Left ventricle myocardium inferior (tissue), 1 donor: Measurements from ENCODE around the gene HPCAL1. TPM values are rescaled to one million over a fixed set of nuclear protein-coding genes. Genes with fewer than 3 reads are reported as not detected.

ENCODE experiments used
- DNase-seq: peaks from one replicate; pipeline ENCODE4 v3.0.0-alpha.2; 2020
- H3K27ac ChIP-seq: fragments of 200-600 bp; replicated peaks from 2 replicates; pipeline ENCODE4 v1.8.0; 2021
- H3K27me3 ChIP-seq: fragments of 200-600 bp; 2 replicates; pipeline ENCODE4 v1.8.0; 2021; ENCODE audit warnings: low read depth
- H3K36me3 ChIP-seq: fragments of 200-600 bp; 2 replicates; pipeline ENCODE4 v1.8.0; 2021
- H3K4me1 ChIP-seq: fragments of 200-600 bp; 2 replicates; pipeline ENCODE4 v1.8.0; 2021
- H3K4me3 ChIP-seq: fragments of 200-600 bp; 2 replicates; pipeline ENCODE4 v1.8.0; 2021; ENCODE audit warnings: mild to moderate bottlenecking, moderate library complexity
- H3K9me3 ChIP-seq: fragments of 200-600 bp; replicated peaks from 2 replicates; pipeline ENCODE4 v1.8.0; 2021
- CTCF ChIP-seq: fragments of 200-600 bp; IDR thresholded peaks from 2 replicates; pipeline ENCODE4 v1.8.0; 2021; ENCODE audit warnings: antibody characterized with exemption, mild to moderate bottlenecking, borderline replicate concordance
- intact Hi-C: fragments of 100-400 bp; cut with micrococcal nuclease; formaldehyde crosslinking; loops from one replicate; pipeline ENCODE4 v1.11.0; 2022
- total RNA-seq: library from RNA; stranded (reverse); fragmentation: NEBNext Ultra II Directional; extraction: Animal tissue kit (Norgen Biotek cat#: 25700); gene quantifications from one replicate; pipeline ENCODE4 v1.2.1, GENCODE V29; 2021
- donor health status: DM: no; HTN: yes; CAD: no; lungs with severe emphysema.

Gene HPCAL1
- total RNA-seq, 1 donor from 2014 or later, result 29.4 TPM

GRCh38 chr2:10343658-10344057, 41.0 kb downstream of the HPCAL1 start:
- Histone ChIP-seq H3K36me3 (no peaks in the 10 kb centered on the region), H3K9me3 (no peaks in the 10 kb centered on the region), H3K27me3 (no peaks in the 10 kb centered on the region), H3K27ac (no peak overlapping the region), H3K4me1 (peaks cover 65% of the 10 kb centered on the region), H3K4me3 (no peak overlapping the region)
- DNase-seq, result no peak
- intact Hi-C loops, result no loop called here
- no peak for TF ChIP-seq CTCF

- Histone ChIP-seq H3K4me3 (no peak overlapping the region), H3K36me3 (no peaks in the 10 kb centered on the region), H3K27me3 (no peaks in the 10 kb centered on the region), H3K27ac (no peak overlapping the region), H3K4me1 (peaks cover 65% of the 10 kb centered on the region), H3K9me3 (no peaks in the 10 kb centered on the region)
- intact Hi-C loops, result no loop called here
- DNase-seq, result no peak
- TF ChIP-seq CTCF, result no peak
Observed at GRCh38 chr2:10344105-10345066, 41.7 kb downstream of the HPCAL1 start.

GRCh38 chr2:10345126-10345525, 42.4 kb downstream of the HPCAL1 start:
- intact Hi-C loops, result no loop called here
- TF ChIP-seq CTCF, result no peak
- H3K4me1 ChIP-seq, result peaks cover 65% of the 10 kb centered on the region
- H3K36me3 ChIP-seq, result no peaks in the 10 kb centered on the region
- H3K9me3 ChIP-seq, result no peaks in the 10 kb centered on the region
- H3K27me3 ChIP-seq, result no peaks in the 10 kb centered on the region
- no peak overlapping the region for H3K27ac ChIP-seq
- no peak overlapping the region for H3K4me3 ChIP-seq
- DNase-seq, result no peak

- Histone ChIP-seq H3K27ac (no peak overlapping the region), H3K4me1 (peaks cover 65% of the 10 kb centered on the region)
- no peak for TF ChIP-seq CTCF
Observed at GRCh38 chr2:10345813-10346212, 43.1 kb downstream of the HPCAL1 start.

GRCh38 chr2:10346929-10347561, 44.3 kb downstream of the HPCAL1 start:
- H3K27me3 ChIP-seq, result no peaks in the 10 kb centered on the region
- H3K36me3 ChIP-seq, result no peaks in the 10 kb centered on the region
- H3K4me3 ChIP-seq, result no peak overlapping the region
- no peak for TF ChIP-seq CTCF
- no peak for DNase-seq
- H3K9me3 ChIP-seq, result no peaks in the 10 kb centered on the region
- intact Hi-C loops, result no loop called here
- peak overlapping the region; percentile 42 for H3K27ac ChIP-seq
- H3K4me1 ChIP-seq, result peaks cover 65% of the 10 kb centered on the region

More at GRCh38 chr2:10345813-10346212, 43.1 kb downstream of the HPCAL1 start:
- Histone ChIP-seq H3K27me3 (no peaks in the 10 kb centered on the region), H3K36me3 (no peaks in the 10 kb centered on the region), H3K9me3 (no peaks in the 10 kb centered on the region), H3K4me3 (no peak overlapping the region)
- intact Hi-C loops, result no loop called here
- DNase-seq, result no peak
